Glomerular endothelial cell (primary cell): Measurements from ENCODE around the gene TTBK2. TPM values are rescaled to one million over a fixed set of nuclear protein-coding genes. Genes with fewer than 3 reads are reported as not detected.
"Not testable (repeated sequence)": the region's sequence is repeated elsewhere in the genome, so short reads cannot be mapped to it uniquely, and the experiment has no call there.

Experiments
- DNase-seq: peaks from one replicate; pipeline ENCODE4 v3.0.0-alpha.2; 2011; ENCODE audit warnings: low read depth, low spot score; ENCODE audit errors: extremely low read depth
- total RNA-seq: library from RNA; depleted of rRNA; stranded (reverse); fragments of >200 nt; gene quantifications from 2 replicates; pipeline ENCODE4 v1.2.3, GENCODE V29; 2015

TTBK2 gene
- total RNA-seq, 1 donor from 2014 or later: 15.5 TPM

DNA sequence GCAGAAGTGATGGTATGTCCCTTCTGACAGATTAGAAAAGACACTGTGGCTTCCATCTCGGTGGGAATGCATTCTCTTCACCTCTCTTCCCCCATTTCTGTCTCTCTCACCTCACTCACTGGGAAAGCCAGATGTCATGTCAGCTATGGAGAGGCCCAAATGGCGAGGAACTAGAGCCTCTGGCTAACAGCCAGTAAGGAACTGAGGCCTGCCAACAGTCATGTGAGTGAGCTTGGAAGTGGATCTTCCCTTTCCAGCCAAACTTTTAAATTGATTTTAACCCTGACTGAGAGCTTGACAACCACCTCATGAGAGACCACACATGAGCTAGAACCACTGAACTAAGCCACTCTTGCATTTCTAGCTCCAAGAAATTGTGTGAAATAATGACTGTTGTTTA lies 148.4 kb downstream of the TTBK2 start:
- DNase-seq: no peak

- not testable (repeated sequence) for DNase-seq
Measured at GRCh38 chr15:42766109-42766508, 154.5 kb downstream of the TTBK2 start.

DNA sequence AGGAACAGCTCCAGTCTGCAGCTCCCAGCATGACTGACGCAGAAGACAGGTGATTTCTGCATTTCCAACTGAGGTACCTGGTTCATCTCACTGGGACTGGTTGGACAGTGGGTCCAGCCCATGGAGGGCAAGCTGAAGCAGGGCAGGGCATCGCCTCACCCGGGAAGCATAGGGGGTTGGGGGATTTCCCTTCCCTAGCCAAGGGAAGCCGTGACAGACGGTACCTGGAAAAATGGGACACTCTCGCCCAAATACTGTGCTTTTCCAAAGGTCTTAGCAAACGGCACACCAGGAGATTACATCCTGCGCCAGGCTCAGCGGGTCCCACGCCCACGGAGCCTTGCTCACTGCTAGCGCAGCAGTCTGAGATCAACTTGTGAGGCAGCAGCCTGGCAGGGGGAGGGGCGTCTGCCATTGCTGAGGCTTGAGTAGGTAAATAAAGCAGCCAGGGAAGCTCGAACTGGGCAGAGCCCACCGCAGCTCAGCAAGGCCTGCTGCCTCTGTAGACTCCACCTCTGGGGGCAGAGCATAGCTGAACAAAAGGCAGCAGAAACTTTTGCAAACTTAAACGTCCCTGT lies 156.3 kb downstream of the TTBK2 start:
- not testable (repeated sequence) for DNase-seq

DNA sequence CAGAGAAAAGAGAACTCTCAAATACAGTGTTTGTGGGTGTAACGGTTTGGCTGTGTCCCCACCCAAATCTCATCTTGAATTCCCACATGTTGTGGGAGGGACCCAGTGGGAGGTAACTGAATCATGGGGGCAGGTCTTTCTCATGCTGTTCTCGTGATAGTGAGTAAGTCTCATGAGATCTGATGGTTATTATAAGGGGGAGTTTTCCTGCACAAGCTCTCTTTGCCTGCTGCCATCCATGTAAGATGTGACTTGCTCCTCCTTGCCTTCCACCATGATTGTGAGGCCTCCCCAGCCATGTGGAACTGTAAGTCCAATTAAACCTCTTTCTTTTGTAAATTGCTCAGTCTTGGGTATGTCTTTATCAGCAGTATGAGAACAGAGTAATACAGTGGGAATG lies 158.8 kb downstream of the TTBK2 start:
- not testable (repeated sequence) for DNase-seq

GRCh38 chr15:42760759-42761158 lies 159.8 kb downstream of the TTBK2 start:
- no peak for DNase-seq

- no peak for DNase-seq
Measured at GRCh38 chr15:42759093-42759492, 161.5 kb downstream of the TTBK2 start.

DNA sequence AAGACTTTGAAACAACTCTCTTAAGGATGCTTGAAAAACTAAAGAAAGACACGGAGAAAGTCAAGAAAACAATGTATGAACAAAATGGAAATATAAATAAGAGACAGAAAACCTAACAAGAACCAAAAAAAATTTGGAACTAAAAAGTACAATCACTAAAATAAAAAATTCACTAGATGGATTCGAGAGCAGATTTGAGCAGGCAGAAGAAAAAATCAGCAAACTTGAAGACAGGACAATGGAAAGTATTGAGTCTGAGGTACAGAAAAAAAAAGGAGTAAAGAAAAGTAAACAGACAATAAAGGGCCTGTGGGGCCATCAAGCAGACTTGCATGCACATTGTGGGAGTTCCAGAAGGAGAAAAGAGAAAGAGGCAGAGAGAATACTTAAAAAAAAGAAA lies 170.3 kb downstream of the TTBK2 start:
- DNase-seq: no peak

GRCh38 chr15:42749266-42749665 lies 171.3 kb downstream of the TTBK2 start:
- DNase-seq: no peak

GRCh38 chr15:42744195-42744594 lies 176.4 kb downstream of the TTBK2 start:
- no peak for DNase-seq

- no peak for DNase-seq
Measured at GRCh38 chr15:42742149-42742548, 178.4 kb downstream of the TTBK2 start.

DNA sequence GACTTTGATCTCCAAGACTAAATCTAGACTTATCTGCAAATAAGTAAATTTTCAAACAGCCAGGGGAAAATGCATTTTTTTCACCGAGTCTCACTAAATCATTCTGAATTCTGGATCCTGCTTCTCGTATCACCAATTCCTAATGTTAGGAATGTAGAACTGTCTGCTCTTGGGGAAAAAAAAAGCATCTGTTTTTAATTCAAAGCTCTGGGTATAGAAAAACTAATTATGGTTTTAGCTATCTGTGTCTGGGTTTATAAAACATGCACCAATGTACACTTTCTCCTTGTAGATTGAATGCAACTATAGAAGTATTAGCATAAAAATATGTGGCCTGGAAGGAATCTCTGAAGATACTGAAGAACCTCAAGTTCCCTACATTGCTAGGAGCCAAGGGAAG lies 178.9 kb downstream of the TTBK2 start:
- DNase-seq: no peak

DNA sequence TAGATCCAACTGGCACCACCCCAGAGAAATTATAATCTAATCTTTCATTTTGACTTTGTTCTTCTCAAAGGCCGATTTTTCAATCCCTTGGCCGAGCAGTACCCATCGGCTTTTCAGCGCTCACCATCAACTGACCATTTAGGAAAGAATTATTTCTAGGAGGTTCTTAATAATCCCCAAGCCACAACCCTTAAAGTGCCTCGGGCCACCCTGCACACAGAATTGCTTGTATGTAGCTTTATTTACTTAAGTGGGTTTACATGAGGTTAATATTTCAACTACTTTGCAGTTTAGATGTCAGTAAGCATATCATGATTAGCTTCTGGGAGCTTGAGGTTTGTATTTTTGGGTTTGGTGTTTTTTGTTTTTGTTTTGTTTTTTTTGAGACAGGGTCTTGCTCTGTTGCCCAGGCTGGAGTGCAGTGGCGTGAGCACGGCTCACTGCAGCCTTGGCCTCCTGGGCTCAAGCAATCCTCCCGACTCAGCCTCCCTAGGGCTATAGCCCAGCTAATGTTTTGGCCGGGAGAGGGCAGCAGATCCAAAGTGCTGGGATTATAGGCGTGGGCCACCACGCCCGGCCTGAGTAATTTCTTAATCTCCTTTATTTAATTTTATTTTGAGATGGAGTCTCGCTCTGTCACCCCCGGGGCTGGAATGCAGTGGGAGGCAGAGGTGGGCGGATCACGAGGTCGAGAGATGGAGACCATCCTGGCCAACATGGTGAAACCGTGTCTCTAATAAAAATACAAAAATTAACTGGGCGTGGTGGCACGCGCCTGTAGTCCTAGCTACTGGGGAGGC lies 182.8 kb downstream of the TTBK2 start:
- DNase-seq: no peak

DNA sequence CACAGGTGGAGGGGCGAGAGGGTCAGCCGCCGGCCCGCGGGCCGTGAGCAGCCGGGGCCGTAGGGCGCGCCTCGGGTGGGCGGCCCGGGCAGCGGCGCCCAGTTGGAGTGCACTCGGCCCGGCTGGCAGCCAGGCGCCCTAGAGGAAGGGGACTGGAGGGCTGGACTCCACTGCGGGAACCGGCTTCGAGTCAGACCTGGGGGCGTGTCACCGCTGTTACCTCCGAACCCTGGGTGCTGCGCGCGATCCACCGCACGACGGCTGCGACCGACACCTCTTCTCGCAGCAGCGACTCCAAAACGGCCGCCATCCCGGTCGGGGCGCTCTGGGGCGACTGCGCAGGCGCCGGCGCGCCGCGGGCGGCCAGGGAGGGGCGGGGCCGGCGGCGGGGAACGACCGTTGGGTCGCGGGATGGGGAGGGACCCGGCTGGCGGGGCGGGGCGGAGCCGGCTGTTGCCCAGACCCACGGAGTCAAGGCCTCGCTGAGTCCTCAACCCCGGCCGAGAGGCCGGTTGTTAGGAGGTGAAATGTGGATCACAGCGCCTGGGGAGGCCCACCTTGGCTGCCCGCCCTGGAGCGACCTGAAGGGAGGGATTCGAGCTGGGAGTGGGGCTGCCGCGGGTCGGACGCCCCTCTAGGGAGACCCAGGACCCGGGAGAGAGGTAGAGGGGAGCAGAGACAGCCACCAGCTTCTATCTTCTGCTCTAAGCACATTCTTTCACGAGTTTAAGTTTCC lies 183.6 kb downstream of the TTBK2 start, which contains the start of gene CDAN1:
Gene CDAN1 (minus strand): TSS at position 336 of the 736 bp plus-strand sequence. CDS start 26 bp downstream, at position 310.
- no peak for DNase-seq

DNA sequence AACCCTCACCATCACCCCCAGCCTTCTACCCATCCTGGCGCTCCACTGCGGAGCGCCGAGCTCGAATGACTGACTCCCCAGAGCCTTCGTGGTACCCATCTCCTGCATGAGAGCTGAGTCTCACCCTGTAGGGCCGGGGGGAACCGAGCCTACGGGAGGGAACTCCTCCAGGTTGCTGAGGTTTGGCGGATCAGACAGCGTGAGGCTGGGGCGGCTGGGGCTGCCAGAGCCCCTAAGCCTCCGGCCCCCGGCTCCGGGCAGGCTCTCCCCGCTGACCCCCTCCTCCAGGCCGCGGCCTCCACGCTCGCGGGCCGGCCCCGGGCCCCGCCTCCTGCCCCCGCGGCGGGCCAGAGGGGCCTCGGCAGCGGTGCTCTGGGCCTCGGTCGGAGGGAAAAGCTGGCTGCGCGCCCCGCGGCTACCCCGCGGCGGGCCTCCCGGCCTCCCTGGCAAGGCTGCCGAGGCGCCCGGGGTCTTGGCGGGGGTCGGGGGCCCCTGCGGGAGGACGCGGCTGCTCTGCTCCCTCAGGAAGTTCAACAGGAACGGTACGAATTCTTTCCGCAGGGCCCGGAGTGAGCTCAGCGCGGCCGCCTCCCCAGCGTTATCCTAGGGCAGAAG lies 184.3 kb downstream of the TTBK2 start:
- no peak for DNase-seq

GRCh38 chr15:42735382-42736165 lies 185.0 kb downstream of the TTBK2 start:
- DNase-seq: no peak

DNA sequence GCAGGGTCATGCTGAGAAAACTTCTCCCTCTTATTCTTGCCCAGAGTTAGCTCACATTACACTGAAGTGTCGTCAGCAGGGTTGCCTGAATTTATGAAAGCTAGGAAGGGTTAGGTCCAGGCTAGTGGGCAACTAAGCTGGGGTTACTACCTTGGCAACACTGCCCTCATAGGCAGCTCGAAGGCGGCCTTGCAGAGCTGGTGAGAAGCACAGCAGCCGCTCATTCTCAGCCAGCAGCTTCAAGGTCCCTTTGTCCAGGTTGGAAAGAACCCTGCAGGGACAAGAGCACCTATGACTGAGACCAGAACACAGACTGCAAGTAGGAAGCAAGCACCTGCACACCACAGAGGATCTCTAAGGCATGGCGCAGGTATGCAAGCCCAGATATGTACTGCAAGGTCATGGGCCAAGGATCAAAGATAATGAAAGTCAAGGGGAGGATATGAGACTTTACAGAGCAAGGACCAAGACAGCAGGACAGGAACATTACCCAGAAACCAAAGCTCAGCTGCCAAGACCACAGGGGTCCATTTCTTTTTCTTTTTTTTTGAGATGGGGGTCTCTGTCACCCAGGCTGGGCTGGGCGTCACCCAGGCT lies 186.4 kb downstream of the TTBK2 start:
- no peak for DNase-seq

DNA sequence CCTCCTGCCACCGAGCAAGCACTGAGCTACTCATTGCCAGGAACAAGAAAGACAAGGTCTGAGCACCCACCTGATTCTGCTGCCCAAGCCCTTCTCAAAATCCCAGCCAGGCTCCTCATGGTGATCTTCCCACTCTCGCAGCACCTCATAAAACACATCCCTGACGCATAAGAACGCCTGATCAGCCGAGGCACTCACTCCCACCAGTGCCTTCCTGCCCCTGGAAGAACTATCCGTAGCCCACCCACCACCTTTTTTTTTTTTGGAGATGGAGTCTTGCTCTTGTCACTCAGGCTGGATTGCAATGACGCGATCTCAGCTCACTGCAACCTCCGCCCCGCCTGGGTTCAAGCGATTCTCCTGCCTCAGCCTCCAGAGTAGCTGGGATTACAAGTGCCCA lies 187.6 kb downstream of the TTBK2 start:
- no peak for DNase-seq

DNA sequence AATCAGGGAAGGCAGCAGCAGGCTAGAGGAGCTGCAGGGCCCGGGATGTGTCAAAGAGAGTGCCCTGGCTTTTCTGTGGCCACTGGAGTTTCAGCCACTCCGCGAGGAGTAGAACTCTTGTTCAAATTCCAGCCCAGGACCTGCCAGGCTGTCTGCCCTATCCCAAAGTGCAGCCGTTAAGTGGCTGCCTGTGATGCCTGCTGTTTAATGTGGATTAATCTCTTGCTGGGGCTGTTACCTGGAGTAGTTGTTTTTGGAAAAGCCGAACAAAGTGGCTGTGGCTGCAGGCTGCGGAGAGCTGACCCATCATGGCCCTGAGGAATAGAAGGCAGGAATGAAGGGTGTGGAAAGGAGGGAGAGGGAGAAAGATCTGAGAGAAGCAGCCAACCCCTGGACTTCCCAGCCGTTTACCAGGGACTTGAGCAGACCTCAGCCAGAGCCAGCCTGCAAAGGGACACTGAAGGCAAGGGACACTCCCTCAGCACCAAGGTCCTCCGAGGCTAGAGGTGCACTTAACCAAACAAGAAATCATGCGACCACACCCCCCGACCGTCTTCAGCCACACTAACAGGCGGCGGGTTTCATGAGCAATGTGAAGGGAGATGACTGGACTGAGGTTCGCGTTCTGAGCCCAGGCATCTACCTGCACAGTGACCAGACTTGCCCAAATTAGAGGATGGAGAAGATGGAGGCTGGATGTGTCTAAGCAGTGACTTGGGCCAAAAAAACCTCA lies 188.3 kb downstream of the TTBK2 start:
- DNase-seq: no peak

GRCh38 chr15:42731461-42731860 lies 189.1 kb downstream of the TTBK2 start:
- no peak for DNase-seq
